HG03025 (cell line): Measurements from ENCODE around the gene PODXL2.
"Not testable (repeated sequence)": the region's sequence is repeated elsewhere in the genome, so short reads cannot be mapped to it uniquely, and the experiment has no call there.

ENCODE experiments used
- ATAC-seq: cut with Tn5 transposase; IDR thresholded peaks from one replicate; pipeline ENCODE4 v1.9.1; 2021; ENCODE audit warnings: mild to moderate bottlenecking, moderate library complexity; ENCODE audit not compliant: unreplicated experiment, low FRiP score

Gene PODXL2

DNA sequence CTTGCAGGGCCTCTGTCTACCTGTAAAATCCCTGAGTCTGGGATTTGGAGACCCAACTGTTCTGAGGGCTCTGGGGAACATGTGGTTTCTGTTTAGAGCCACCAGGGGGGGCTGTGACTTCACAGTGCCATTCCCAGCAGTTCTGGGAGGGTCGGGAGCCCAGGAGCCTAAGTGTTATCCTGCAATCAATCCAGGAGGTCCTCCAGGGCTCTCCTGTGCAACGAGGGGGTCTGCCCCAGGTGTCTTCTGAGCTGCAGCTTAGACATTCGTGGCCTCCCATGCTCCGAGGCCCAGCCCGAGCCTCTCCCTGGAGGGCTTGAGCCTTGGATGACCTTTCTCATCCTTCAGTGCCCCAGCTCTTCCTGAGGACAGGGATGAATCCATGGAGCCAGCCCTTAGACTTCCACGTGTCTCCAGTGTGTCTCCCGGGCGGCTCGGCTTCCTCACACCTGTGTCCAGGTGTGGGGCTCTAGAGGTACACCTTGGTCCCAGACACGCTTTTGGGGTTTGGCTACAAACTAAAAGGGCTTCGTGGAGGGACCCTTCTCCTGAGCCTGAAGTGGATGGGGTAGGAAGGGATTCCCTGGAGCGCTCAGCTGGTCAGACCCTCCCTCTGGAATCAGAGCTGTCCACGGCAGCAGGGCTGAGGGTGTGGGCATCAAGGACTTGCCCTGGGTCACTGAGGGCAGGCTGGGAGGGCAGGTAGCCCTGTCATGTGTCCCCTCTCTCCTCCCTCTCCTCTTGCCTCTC, 23.4 kb downstream of the PODXL2 start:
- ATAC-seq = no peak

GRCh38 chr3:127654374-127654773, 25.4 kb downstream of the PODXL2 start:
- no peak for ATAC-seq

- not testable (repeated sequence) for ATAC-seq
These were observed 26.0 kb downstream of the PODXL2 start for GRCh38 chr3:127654993-127655392.

DNA sequence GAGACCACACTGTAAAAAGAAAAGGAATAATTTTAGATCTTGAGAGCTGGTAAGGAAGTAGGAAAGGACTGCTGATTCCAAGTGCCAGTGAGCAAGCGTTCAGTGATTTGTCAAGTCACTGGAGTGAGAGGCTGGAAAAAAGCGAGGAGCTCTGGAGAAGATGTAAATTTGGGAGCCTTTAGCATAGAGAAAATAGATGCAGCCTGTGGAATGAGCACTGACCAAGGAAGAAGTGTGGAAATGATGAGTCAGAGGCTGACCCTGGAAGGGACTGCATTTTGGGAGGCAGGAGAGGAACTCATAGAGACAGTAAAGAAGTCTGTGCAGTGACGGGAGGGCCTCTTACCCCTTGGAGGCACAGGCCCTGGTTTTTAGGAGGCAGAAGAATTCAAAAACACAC, 26.7 kb downstream of the PODXL2 start:
- no peak for ATAC-seq

DNA sequence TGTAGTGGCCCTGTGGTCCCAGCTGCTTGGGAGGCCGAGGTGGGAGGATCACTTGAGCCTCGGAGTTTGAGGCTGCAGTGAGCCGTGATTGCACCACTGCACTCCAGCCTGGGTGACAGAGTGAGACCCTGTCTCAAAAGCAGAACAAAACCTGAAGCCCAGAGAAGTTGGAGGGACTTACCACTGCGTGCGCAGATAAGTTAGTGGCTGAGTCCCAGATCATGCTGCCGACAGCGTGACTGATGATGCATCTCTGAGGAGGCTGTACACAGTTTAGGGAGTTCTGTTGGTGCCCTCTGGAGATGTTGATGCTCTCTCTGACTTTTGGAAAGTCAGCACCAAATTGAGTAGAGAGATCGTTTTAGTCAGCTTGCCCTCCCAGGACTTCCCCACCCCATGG, 27.9 kb downstream of the PODXL2 start:
- no peak for ATAC-seq

- no peak for ATAC-seq
These were observed 29.2 kb downstream of the PODXL2 start for GRCh38 chr3:127658234-127658633.

DNA sequence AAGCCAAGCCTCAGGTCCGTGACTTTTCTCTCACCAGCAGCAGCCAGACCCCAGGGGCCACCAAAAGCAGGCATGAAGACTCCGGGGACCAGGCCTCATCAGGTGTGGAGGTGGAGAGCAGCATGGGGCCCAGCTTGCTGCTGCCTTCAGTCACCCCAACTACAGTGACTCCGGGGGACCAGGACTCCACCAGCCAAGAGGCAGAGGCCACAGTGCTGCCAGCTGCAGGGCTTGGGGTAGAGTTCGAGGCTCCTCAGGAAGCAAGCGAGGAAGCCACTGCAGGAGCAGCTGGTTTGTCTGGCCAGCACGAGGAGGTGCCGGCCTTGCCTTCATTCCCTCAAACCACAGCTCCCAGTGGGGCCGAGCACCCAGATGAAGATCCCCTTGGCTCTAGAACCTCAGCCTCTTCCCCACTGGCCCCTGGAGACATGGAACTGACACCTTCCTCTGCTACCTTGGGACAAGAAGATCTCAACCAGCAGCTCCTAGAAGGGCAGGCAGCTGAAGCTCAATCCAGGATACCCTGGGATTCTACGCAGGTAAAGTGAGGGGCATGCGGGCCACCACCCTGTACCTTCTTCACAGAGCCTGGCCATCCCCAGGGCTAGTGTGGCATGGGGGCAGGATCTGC, 31.8 kb downstream of the PODXL2 start:
- ATAC-seq = no peak

DNA sequence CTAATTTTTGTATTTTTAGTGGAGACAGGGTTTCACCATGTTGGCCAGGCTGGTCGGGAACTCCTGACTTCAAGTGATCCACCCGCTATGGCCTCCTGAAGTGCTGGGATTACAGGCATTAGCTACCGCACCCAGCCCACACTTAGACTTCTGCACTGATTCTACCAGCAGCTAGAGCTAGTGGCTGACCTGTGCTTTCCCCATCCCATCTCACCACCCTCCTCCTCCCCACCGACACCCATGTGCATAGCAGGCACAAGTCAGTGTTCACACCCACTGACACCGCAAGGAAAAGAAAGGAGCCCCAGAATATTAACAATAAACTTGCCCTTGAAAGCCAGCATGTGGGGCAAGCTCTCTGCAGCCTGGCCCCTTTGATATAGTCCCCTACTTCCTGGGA, 32.6 kb downstream of the PODXL2 start:
- ATAC-seq = no peak

GRCh38 chr3:127662001-127662469, 33.0 kb downstream of the PODXL2 start:
- no peak for ATAC-seq

- no peak for ATAC-seq
These were observed 34.2 kb downstream of the PODXL2 start for GRCh38 chr3:127663151-127663550.

GRCh38 chr3:127665165-127665564, 36.2 kb downstream of the PODXL2 start:
- no peak for ATAC-seq

GRCh38 chr3:127665586-127665985, 36.6 kb downstream of the PODXL2 start:
- ATAC-seq = no peak

DNA sequence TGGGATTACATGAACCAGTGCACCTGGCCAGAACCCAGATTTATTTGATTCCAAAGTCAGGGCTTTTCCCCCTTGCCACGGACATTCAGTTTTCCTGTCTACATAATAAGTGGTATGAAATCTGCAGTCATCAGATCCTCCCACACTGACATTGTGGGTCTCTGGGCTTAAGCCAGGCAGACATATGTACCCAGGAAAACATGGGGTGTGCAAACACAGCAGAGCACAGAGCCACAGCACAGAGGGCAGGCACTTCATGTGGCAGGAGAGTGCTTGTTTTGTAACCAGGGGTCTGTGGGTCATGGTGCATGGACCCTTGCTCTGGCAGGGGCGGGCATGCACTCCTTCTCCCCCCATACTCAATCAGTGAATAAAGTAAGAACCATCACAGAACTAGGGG, 37.7 kb downstream of the PODXL2 start:
- no peak for ATAC-seq

GRCh38 chr3:127667119-127667681, 38.2 kb downstream of the PODXL2 start:
- ATAC-seq = no peak

DNA sequence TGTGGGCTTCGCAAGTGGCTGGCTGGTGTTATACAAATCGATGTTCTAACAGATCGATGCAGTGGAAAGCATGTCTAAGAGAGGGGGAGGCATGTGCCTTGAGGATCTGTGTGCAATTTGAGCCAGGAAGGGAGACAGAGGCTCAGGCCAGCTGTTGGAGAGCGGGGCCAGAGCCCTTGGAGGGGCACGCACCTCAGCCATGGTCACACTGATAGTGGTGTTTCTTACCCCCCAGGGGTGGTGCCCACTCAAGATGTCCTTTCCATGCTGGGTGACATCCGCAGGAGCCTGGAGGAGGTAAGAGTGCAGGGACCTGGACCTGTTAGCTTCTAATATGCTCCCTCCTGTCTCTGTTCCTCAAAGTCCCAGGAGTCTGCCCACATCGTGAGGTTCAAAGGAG, 39.9 kb downstream of the PODXL2 start:
- no peak for ATAC-seq

GRCh38 chr3:127669541-127670228, 40.7 kb downstream of the PODXL2 start:
- no peak for ATAC-seq

DNA sequence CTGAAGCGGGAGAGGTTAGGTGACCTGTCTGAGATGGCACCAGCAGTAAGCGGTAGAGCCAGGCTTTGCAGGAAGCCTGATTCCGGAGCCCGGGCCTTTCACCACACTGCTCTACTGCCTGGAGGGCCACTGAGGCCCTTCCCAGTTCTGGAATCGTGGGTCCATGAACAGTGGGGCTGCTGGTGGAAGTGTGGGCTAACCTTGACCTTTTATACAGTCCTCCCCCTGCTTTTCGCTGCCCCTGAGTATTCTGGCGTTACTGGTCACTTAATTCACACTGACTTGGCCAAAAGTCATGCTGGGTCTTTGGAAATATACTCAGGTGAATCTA, 41.2 kb downstream of the PODXL2 start:
- ATAC-seq = no peak

GRCh38 chr3:127670761-127671522, 42.0 kb downstream of the PODXL2 start:
- ATAC-seq = no peak

- peak; percentile 23 for ATAC-seq
These were observed 42.8 kb downstream of the PODXL2 start for GRCh38 chr3:127671523-127672428.
